ENCODE data around the gene ZNF709. TPM values are rescaled to one million over a fixed set of nuclear protein-coding genes. Genes with fewer than 3 reads are reported as not detected.

Gene ZNF709
- total RNA-seq = 1 to 10 TPM; 1.5 to 3.1 (median 2.8) TPM

DNA sequence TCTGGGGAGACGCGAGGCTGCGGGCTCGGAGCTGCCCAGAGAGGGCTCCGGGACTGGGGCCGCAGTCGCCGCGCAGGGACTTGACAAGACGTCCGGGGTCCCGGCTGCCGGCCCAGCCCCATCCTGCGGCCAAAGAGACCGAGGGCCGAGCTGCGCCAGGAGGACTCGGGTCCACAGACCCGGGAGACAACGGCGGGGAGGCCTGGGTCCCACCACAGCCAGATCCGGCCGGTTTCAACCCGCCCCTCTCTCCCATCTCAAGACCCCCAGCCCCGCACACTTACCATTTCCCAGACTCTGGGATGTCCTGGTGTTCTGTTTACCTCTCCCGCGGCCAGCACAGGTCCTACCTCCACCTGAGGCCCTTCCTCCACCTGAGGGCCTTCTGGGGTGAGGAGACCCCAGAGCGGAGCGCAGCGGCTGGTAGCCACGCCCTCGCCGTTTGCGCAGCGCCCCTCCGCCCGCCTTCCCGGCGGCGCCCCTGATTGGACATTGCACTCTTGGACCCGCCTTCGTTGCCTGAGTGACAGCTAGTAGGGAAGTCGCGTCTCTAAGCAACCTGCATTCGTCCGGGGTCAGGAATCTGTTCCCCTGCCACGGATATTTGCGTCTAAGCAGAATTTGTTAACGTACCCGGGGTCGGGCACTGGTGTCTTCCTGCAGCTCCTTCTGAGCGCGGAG lies at the start of gene ZNF709:
TSS of gene ZNF709 (minus strand) at position 446 of the 681 bp plus-strand sequence. CDS start at position 287, 159 bp downstream.
- TF ChIP-seq, protein P1, sequence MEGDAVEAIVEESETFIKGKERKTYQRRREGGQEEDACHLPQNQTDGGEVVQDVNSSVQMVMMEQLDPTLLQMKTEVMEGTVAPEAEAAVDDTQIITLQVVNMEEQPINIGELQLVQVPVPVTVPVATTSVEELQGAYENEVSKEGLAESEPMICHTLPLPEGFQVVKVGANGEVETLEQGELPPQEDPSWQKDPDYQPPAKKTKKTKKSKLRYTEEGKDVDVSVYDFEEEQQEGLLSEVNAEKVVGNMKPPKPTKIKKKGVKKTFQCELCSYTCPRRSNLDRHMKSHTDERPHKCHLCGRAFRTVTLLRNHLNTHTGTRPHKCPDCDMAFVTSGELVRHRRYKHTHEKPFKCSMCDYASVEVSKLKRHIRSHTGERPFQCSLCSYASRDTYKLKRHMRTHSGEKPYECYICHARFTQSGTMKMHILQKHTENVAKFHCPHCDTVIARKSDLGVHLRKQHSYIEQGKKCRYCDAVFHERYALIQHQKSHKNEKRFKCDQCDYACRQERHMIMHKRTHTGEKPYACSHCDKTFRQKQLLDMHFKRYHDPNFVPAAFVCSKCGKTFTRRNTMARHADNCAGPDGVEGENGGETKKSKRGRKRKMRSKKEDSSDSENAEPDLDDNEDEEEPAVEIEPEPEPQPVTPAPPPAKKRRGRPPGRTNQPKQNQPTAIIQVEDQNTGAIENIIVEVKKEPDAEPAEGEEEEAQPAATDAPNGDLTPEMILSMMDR (IDR thresholded peaks at IDR 0.05; ENCODE audit: low read depth) = no peak

- TF ChIP-seq, protein P1 (IDR thresholded peaks at IDR 0.05; ENCODE audit: low read depth) = no peak
These were observed 42.6 kb upstream of the ZNF709 start for GRCh38 chr19:12527034-12527836.

DNA sequence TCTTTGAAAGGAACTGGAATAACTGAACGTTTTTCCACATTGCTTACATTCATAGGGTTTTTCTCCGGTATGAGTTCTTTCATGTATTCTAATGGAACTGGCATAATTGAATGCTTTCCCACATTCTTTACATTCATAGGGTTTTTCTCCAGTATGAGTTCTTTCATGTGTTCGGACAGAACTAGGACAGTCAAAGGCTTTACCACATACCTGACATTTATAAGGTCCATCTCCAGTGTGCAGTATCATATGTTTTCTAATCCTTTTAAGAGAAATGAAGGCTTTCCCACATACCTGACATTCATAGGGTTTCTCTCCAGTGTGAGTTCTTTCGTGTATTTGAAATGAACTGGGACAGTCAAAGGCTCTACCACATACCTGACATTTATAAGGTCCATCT lies 41.9 kb upstream of the ZNF709 start:
- TF ChIP-seq, protein P1 (IDR thresholded peaks at IDR 0.05; ENCODE audit: low read depth) = no peak

GRCh38 chr19:12521996-12522395 lies 37.4 kb upstream of the ZNF709 start:
- TF ChIP-seq, protein P1 (IDR thresholded peaks at IDR 0.05; ENCODE audit: low read depth) = no peak

- TF ChIP-seq, protein P1 (IDR thresholded peaks at IDR 0.05; ENCODE audit: low read depth) = no peak
These were observed 29.0 kb upstream of the ZNF709 start for GRCh38 chr19:12513531-12514061.

- TF ChIP-seq, protein P1 (IDR thresholded peaks at IDR 0.05; ENCODE audit: low read depth) = no peak
These were observed 12.4 kb upstream of the ZNF709 start for GRCh38 chr19:12497032-12497431.

DNA sequence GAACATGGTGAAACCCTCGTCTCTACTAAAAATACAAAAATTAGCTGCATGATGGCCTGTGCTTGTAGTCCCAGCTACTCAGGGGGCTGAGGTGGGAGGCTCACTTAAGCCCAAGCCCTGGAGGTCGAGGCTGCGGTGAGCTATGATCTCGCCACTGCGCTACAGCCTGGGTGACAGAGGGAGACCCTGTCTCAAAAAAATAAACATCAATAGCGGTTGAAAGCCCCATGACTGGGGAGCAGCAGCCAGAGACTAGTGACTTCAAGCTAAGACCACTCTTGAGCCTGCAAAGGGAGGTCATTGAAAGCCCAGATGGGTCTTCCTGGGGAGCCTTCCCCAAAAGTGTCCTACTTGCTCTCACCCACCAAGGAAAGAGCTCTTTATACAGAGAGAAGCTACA lies 11.9 kb upstream of the ZNF709 start:
- TF ChIP-seq, protein P1 (IDR thresholded peaks at IDR 0.05; ENCODE audit: low read depth) = no peak
